Measurements from ENCODE around the gene CDX1. TPM values are rescaled to one million over a fixed set of nuclear protein-coding genes. Genes with fewer than 3 reads are reported as not detected.

The CDX1 gene
- total and polyA plus RNA-seq, 2 experiments from 2014 or later, result 43.3 to 54.6 TPM

GRCh38 chr5:150147670-150148069, 18.9 kb upstream of the CDX1 start:
- no peak for DNase-seq (ENCODE audit: low spot score)
- peaks cover 55% of the 10 kb centered on the region for H3K4me1 ChIP-seq (ENCODE audit: insufficient read depth)
- H3K9me2 ChIP-seq (replicated peaks; ENCODE audit: insufficient read depth), result no peaks in the 10 kb centered on the region
- no peak overlapping the region for H2AFZ ChIP-seq
- WGBS (ENCODE audit: low lambda C conversion rate, missing lambda C conversion rate), result 94% methylated on average over 7 of the region's 7 CpGs
- no peaks in the 10 kb centered on the region for H3K9me3 ChIP-seq (ENCODE audit: low read depth)
- peaks cover 75% of the 10 kb centered on the region for H3K79me2 ChIP-seq
- no peaks in the 10 kb centered on the region for H4K20me1 ChIP-seq (ENCODE audit: insufficient read depth, poor library complexity, severe bottlenecking)
- H3K27ac ChIP-seq, result peak overlapping the region; percentile 93
- H3K4me2 ChIP-seq, result peak overlapping the region; percentile 58
- H3K27me3 ChIP-seq, result no peaks in the 10 kb centered on the region
- TF ChIP-seq EZH2 (IDR thresholded peaks at IDR 0.05; ENCODE audit: borderline replicate concordance) (no peak), CTCF (IDR thresholded peaks at IDR 0.05; ENCODE audit: poor library complexity) (no peak), EZH2phosphoT487 (IDR thresholded peaks at IDR 0.05; ENCODE audit: low read depth, severe bottlenecking, unreplicated experiment) (no peak)
- no peaks in the 10 kb centered on the region for H3K36me3 ChIP-seq (replicated peaks; ENCODE audit: insufficient read depth, low read depth)
- no peak overlapping the region for H3K4me3 ChIP-seq

- Histone ChIP-seq H3K4me1 (ENCODE audit: insufficient read depth) (peaks cover 55% of the 10 kb centered on the region), H3K4me3 (no peak overlapping the region), H4K20me1 (ENCODE audit: insufficient read depth, poor library complexity, severe bottlenecking) (no peaks in the 10 kb centered on the region), H3K4me2 (no peak overlapping the region), H3K79me2 (peaks cover 82% of the 10 kb centered on the region), H3K9me3 (ENCODE audit: low read depth) (no peaks in the 10 kb centered on the region), H3K27me3 (no peaks in the 10 kb centered on the region), H3K9me2 (replicated peaks; ENCODE audit: insufficient read depth) (no peaks in the 10 kb centered on the region), H3K36me3 (replicated peaks; ENCODE audit: insufficient read depth, low read depth) (no peaks in the 10 kb centered on the region), H3K27ac (peak overlapping the region; percentile 93), H2AFZ (no peak overlapping the region)
- TF ChIP-seq CTCF (IDR thresholded peaks at IDR 0.05; ENCODE audit: poor library complexity), result no peak
- WGBS (ENCODE audit: low lambda C conversion rate, missing lambda C conversion rate), result 94% methylated on average over 11 of the region's 11 CpGs
- DNase-seq (ENCODE audit: low spot score), result no peak
Observed at GRCh38 chr5:150148117-150148927, 18.3 kb upstream of the CDX1 start.

GRCh38 chr5:150149618-150150017, 17.0 kb upstream of the CDX1 start:
- Histone ChIP-seq H3K4me3 (no peak overlapping the region), H2AFZ (no peak overlapping the region), H3K79me2 (peaks cover 90% of the 10 kb centered on the region), H3K36me3 (replicated peaks; ENCODE audit: insufficient read depth, low read depth) (no peaks in the 10 kb centered on the region), H3K4me2 (no peak overlapping the region), H4K20me1 (ENCODE audit: insufficient read depth, poor library complexity, severe bottlenecking) (peaks cover 3% of the 10 kb centered on the region), H3K27me3 (no peaks in the 10 kb centered on the region), H3K4me1 (ENCODE audit: insufficient read depth) (peaks cover 50% of the 10 kb centered on the region), H3K27ac (no peak overlapping the region), H3K9me3 (ENCODE audit: low read depth) (no peaks in the 10 kb centered on the region), H3K9me2 (replicated peaks; ENCODE audit: insufficient read depth) (no peaks in the 10 kb centered on the region)
- TF ChIP-seq EZH2phosphoT487 (IDR thresholded peaks at IDR 0.05; ENCODE audit: low read depth, severe bottlenecking, unreplicated experiment) (no peak), EZH2 (IDR thresholded peaks at IDR 0.05; ENCODE audit: borderline replicate concordance) (no peak), CTCF (IDR thresholded peaks at IDR 0.05; ENCODE audit: poor library complexity) (no peak)
- DNase-seq (ENCODE audit: low spot score), result no peak

Data from hepatocyte (in vitro differentiated cells).